Colon (tissue), 2 donors: Measurements from ENCODE around the gene SLC12A2.

Experiments
- FAIRE-seq: peaks from 2 replicates; lab custom pipeline; 2012; peaks lifted over from hg19 to GRCh38; lab: Jason Lieb, UNC
- donor health status: control.
- donor health status: control.

SLC12A2 gene

DNA sequence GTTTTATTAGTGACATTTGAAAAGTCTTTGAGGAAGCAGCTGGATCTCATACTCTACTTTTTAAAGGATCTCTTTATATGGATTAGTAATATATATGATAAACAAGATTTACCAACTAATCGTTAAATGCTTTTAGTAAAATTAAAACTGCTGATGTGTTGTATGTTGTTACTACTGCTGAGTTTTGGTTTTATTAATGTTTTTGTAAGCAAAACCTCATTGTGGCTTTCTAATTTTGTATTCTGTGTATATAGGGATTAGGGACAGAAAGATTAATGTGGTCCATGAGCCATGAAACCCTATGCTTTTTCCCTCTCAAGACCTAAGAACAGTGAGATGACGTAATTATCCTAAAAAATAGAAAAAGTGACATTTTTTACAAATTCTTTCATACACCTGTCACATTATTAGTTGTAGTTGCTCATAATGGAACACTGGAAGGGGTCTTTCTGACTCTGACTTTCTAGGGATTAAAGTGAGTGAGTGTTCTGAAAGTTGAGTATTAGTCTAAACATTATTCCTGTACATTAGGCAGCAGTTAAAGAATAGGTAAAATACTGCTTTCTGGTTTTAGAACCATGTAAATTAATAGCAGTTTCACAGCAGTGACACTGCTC lies 85.9 kb downstream of the SLC12A2 start:
- FAIRE-seq, result no peak

DNA sequence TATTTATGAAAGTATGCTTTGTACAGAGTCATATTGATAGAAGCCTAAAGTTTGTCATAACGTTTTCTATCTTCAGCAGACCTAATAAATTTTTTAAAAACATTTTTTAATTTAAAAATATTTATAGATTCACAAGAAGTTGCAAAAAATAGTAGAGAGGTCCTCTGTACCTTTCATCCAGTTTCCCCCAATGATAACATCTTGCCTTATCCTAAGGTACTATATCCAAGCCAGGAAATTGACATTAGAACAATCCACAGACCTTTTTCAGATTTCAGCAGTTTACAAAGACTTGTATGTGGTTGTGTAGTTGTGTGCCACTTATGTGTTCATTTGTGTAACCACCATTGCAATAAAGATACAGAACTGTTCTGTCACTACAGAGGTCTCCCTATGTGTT lies 88.5 kb downstream of the SLC12A2 start:
- no peak for FAIRE-seq

GRCh38 chr5:128174951-128175350 lies 91.4 kb downstream of the SLC12A2 start:
- no peak for FAIRE-seq

GRCh38 chr5:128192368-128192767 lies 108.8 kb downstream of the SLC12A2 start:
- FAIRE-seq, result no peak

- no peak for FAIRE-seq
Measured at GRCh38 chr5:128193665-128194390, 110.3 kb downstream of the SLC12A2 start.

DNA sequence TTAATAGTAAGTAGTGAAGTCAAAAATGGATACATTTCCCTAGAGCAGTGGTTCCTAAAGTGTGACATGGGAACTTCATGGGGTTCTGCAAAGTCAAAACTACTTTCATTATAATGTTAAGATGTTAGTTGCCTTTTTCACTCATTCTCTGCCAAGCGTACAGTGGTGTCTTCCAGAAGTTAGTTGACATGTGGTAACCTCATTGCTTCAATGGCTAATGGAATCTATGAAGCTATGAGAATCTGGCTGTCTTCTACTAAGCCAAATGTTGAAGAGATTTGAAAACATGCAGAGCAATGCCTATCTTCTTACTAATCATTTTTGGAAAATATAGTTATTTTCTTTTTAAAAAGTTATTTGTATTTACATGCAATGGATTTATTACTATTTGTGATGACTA lies 111.8 kb downstream of the SLC12A2 start:
- FAIRE-seq, result no peak

GRCh38 chr5:128196080-128196479 lies 112.5 kb downstream of the SLC12A2 start:
- FAIRE-seq, result no peak

- FAIRE-seq, result no peak
Measured at GRCh38 chr5:128196791-128197190, 113.2 kb downstream of the SLC12A2 start.

GRCh38 chr5:128197896-128198522 lies 114.4 kb downstream of the SLC12A2 start:
- FAIRE-seq, result no peak

DNA sequence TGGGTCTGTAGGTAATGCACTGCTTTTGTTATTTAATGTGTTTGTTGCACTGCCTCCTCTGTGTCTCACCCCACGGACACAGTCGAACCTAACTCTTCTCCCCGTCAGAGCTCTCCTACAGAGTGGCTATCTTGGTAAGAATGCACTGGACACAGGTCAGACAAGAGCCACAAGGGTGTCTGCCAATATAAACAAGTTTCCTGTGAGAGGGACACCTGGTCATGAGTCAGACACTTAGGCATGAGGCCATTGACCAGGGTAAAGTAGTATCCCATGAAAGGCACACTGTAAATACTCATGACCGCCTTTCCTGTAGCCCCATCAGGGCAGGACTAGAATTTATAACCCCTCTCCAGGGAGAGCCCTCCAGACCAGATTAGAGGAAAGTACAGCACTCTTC lies 115.5 kb downstream of the SLC12A2 start:
- no peak for FAIRE-seq

DNA sequence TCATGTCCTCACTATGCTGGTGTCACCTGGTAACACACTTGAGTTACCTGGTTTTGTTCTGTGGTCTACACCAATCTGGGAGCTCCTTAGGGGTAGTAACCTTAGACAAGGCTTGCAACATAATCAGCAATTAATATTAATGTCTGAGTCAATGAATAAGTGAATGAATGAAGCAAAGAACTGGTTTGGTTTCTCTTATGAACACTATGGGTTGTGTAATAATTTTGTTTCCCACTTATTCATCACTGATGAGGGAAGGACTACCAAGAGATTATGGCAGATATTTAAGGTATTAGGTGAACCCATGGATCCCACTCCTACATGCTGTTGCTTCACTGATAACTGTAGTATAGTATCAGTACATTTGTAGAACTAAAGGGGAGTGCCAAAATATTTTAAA lies 116.0 kb downstream of the SLC12A2 start:
- no peak for FAIRE-seq

- no peak for FAIRE-seq
Measured at GRCh38 chr5:128201065-128201926, 117.7 kb downstream of the SLC12A2 start.

DNA sequence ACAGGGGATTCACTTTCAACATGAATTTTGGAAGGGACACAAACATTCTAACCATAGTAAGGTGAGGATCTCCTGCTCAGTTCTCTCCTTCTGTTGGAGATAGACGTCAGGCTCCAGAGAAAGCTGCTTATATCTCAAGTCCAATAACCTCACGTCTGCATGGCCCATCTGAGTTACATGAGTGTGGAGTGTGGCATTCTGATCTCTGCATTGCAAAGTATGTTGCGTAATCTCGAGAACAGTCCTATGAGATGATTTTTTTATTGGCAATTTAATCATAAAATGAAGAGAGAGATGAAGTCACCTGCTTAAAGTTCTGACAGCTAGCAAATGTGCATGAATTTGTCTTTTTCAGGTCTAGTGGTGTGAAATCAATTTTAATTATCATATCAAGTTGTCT lies 118.8 kb downstream of the SLC12A2 start:
- no peak for FAIRE-seq

DNA sequence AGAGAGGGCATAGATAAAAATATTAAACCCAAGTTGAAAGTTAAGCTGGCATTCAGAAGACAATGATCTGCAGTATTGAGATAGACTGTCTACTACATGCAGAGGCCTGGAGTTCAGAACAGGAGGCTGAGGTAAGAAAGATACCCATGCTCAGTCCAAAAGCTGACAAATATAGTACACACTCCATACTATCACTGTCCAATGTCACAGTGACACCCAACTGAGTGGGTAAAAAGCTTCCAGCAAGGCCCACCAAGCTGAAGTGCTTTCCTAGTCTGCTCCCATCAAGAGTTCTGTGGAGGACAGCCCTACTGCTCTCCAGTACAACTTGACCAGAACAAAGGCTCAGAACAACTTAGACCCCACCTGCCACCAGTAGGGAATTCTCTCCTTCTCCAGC lies 124.9 kb downstream of the SLC12A2 start:
- FAIRE-seq, result no peak

DNA sequence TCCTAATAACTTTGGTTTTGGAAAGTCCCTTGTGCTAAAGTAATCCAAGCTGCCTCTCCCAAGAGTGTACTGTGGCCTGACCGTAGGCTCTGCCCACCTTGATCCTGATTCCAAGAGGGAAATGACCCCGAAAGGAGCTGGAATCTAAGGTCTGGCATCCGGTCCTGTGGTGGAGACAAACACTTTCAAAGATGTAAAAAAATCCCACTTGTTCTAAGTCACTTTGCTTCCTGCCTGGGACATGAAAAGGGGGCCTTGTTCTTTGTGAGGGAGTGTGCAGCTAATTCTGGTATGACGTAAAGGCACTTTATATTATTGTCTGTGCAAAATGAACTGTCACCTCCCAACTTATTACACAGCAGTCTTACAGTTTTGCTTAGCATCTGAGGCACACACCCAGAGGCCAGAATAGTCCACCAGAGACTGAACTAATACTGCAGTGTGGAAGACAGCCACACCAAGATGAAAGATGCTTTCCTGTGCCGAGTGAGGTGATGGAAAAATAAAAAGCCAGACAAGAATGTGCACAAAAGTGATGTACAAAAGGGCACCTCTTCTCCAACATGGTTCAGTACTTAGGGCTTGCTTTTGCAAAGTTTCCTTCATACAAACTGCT lies 128.7 kb downstream of the SLC12A2 start:
- FAIRE-seq, result no peak

- FAIRE-seq, result no peak
Measured at GRCh38 chr5:128213340-128213739, 129.8 kb downstream of the SLC12A2 start.

- no peak for FAIRE-seq
Measured at GRCh38 chr5:128213833-128214232, 130.3 kb downstream of the SLC12A2 start.

DNA sequence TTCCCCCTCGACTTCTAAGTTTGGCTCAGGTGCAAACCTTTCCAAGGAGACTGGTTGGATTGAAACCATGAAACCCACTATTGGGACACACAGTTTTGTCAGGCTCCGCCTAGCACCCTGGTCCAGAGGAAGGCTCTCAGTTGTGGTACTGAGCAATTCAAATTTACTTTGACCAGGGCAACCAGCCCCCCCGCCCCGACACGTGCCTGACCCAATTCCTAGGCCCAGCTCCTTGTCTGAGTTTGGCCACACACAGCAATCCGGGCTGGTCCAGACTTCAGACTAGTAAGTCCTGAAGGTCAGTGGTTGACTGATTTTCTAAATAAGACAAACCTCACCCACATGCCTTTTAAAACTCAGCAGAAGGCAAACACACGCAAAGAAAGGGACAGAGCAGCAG lies 132.7 kb downstream of the SLC12A2 start:
- FAIRE-seq, result no peak

DNA sequence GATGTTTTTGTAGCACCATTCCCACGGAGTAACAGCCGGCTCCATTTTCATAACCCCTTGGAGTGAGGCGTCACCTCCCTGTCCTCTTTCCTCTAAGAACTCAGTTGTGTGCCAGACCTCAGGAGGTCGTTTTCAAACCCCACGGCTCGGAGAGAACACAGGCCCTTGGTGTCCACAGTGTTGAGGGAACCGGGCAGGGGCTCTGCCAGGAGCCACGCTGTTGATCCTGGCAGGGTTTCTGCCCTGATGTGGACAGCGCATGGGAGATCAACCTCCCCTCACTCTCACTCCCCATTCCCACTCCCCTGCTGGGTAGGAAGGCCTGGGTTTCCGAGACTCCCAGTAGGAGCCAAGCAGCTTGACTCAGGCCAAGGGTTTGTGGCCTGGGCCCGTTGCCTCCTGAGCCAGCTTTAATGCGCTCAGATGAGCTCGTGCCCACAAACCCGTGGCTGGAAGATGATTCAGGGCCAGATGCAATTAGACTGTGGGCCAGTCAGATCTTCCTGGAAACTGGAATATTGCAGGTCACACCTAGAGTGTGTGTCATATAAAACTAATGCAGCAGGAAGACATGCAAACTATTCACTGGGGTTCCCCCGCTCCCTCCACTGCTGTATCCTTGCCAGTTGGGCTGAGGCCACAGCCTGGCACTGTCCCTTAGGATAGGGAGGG lies 133.4 kb downstream of the SLC12A2 start:
- FAIRE-seq, result no peak

DNA sequence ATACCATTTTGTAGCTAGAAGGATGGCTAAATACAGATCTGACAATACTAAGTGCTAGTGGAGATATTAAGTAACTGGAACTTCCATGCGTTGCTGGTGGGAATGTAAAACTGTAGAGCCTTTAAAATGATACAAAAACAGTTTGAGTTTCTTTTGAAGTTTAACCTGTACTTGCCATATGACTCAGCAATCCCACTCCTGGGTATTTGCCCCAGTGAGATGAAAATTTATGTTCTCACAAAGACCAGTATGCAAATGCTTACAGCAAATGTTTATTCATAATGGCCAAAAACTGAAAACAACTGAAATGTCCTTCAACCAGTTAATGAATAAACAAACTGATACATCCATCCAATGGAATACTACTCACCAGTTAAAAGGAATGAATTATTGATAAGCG lies 137.3 kb downstream of the SLC12A2 start:
- FAIRE-seq, result no peak

- no peak for FAIRE-seq
Measured at GRCh38 chr5:128224336-128224735, 140.8 kb downstream of the SLC12A2 start.
